Heart right ventricle (tissue), 16 donors: ENCODE measurements around the gene IPO9. TPM values are rescaled to one million over a fixed set of nuclear protein-coding genes. Genes with fewer than 3 reads are reported as not detected.
A peak's percentile ranks its signal among the peaks of the same experiment; 100 is the strongest.

Source experiments
- ATAC-seq, 8 donors: fragments of 200-7000 bp; cut with Tn5 transposase; one replicate each; pipeline ENCODE4 v1.9.1; 2020; ENCODE audit warnings: mild to moderate bottlenecking in 8 of 8, moderate library complexity in 8 of 8, moderate number of reproducible peaks in 1 of 8
- DNase-seq, 2 donors: peaks; one replicate each; pipeline ENCODE4 v3.0.0-alpha.2; 2020
- H3K27ac ChIP-seq, 10 donors: fragments of 200-600 bp; sonication (generic) in 2 of 10; one replicate each; pipeline versions ENCODE4 v1.5.0 to v1.8.0; 2020 to 2022; ENCODE audit warnings: mild to moderate bottlenecking in 3 of 10
- H3K27me3 ChIP-seq, 7 donors: fragments of 200-600 bp; one replicate each; pipeline ENCODE4 v1.8.0; 2021 to 2022; ENCODE audit warnings: mild to moderate bottlenecking in 2 of 7
- H3K36me3 ChIP-seq, 9 donors: fragments of 200-600 bp; sonication (generic) in 1 of 9; one replicate each; pipeline versions ENCODE4 v1.5.0 to v1.8.0; 2020 to 2022; ENCODE audit warnings: mild to moderate bottlenecking in 2 of 9
- H3K4me1 ChIP-seq, 9 donors: fragments of 200-600 bp; sonication (generic) in 1 of 9; one replicate each; pipeline versions ENCODE4 v1.5.0 to v1.8.0; 2020 to 2022; ENCODE audit warnings: mild to moderate bottlenecking in 4 of 9
- H3K4me3 ChIP-seq, 10 donors: fragments of 200-600 bp; sonication (generic) in 2 of 10; one replicate each; pipeline versions ENCODE4 v1.5.0 to v1.8.0; 2020 to 2022; ENCODE audit warnings: mild to moderate bottlenecking in 7 of 10, moderate library complexity in 2 of 10
- H3K9me3 ChIP-seq, 11 donors: fragments of 200-600 bp in 10 of 11; sonication (generic) in 2 of 11; one replicate each; pipeline versions ENCODE4 v1.5.0 to v1.8.0; 2013 to 2022; ENCODE audit warnings: mild to moderate bottlenecking in 2 of 11, control low read depth in 1 of 11, moderate library complexity in 1 of 11
- WGBS, 2 donors: extraction: QIAGEN DNeasy Blood & Tissue Kit; methylation state at CpG; one replicate each; pipeline ENCODE4 v1.1.7; 2013; ENCODE audit warnings: inconsistent platforms in 1 of 2; 5-methylcytosine and 5-hydroxymethylcytosine counted together
- intact Hi-C, 10 donors: fragments of 100-400 bp; cut with DNase I; formaldehyde crosslinking; loops; one replicate each; pipeline versions ENCODE4 v1.11.1 to v1.14.2; 2022
- polyA plus RNA-seq, 2 donors: library from polyadenylated mRNA; stranded (reverse); fragments of 200-250 nt; gene quantifications; one replicate each; pipeline ENCODE4 v1.2.3, GENCODE V29; 2013
- total RNA-seq, 10 donors: library from RNA; stranded (reverse); fragmentation: NEBNext Ultra II Directional in 3 of 10; extraction: Animal tissue kit (Norgen Biotek cat#: 25700) in 3 of 10; gene quantifications; one replicate each; pipeline versions ENCODE4 v1.2.1 to v1.2.4, GENCODE V29; 2021 to 2023
- TF ChIP-seq, protein P1 (sequence below), 9 donors: fragments of 200-600 bp; sonication (generic) in 2 of 9; IDR thresholded peaks; one replicate each; pipeline versions ENCODE4 v1.5.0 to v1.8.0; 2021 to 2022; ENCODE audit warnings: antibody characterized with exemption in 9 of 9, mild to moderate bottlenecking in 5 of 9, moderate library complexity in 1 of 9
- donor health status: Arrhythmogenic right ventricular cardiomyopathy.
- donor health status: ischemic (EF 13 %, LVEDD 7.1; RV severe dilation, severe dysfunction).
- donor health status: healthy with polysubstance abuse.
- donor health status: DM: no; HTN: yes; CAD: no.
- donor health status: DM: no; HTN: no; CAD: no.
- donor health status: ischemic (EF 25% LVEDD 6.9; RV normal size, moderate dysfunction).
- donor health status: ischemic (EF 25% LVEDD 5.7; RV mildly dilated, moderate dysfunction).
- donor health status: healthy.
- donor health status: DM: yes; HTN: yes; CAD: no.
- donor health status: Ischemic cardiomyopathy.
- donor health status: ischemic (EF 35%, LVEDD 5.7; RV mildly dilated, moderate dysfunction).
- donor health status: nonischemic (EF 11% LVEDD 7.7; RV severe dilation, severe dysfunction).
- donor health status: DM: yes; HTN: yes; CAD: no.
- donor health status: PGD.
- donor health status: ischemic (EF 29% LVEDD 5.4; RV normal size, mild dysfunction).
- donor health status: nonischemic (EF 23%, LVEDD 6.1; RV moderate dilation, normal function).

The IPO9 gene
- total and polyA plus RNA-seq, 12 donors = 12.0 to 31.4 (median 26.5) TPM

DNA sequence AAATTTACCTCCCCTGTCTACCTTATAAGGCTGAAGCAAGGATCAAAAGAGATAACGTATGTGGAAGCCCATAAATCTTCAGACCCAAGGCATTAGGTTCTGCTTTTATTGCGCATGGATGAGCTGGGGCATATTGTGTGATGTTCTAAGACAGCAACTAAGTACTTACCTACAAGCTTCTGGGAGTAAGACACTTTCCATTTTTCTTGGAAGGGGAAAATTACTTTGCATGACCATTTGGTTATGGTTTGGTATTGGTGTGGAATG lies 96.3 kb downstream of the IPO9 start:
- TF ChIP-seq, protein P1, sequence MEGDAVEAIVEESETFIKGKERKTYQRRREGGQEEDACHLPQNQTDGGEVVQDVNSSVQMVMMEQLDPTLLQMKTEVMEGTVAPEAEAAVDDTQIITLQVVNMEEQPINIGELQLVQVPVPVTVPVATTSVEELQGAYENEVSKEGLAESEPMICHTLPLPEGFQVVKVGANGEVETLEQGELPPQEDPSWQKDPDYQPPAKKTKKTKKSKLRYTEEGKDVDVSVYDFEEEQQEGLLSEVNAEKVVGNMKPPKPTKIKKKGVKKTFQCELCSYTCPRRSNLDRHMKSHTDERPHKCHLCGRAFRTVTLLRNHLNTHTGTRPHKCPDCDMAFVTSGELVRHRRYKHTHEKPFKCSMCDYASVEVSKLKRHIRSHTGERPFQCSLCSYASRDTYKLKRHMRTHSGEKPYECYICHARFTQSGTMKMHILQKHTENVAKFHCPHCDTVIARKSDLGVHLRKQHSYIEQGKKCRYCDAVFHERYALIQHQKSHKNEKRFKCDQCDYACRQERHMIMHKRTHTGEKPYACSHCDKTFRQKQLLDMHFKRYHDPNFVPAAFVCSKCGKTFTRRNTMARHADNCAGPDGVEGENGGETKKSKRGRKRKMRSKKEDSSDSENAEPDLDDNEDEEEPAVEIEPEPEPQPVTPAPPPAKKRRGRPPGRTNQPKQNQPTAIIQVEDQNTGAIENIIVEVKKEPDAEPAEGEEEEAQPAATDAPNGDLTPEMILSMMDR (IDR thresholded peaks at IDR 0.05) = no peak
- DNase-seq = no peak
- ATAC-seq = no peak
- intact Hi-C loops = no loop called here
- Histone ChIP-seq H3K27ac (no peak overlapping the region), H3K9me3 (peaks cover 0 to 10% (median 0%) of the 10 kb centered on the region in 11 donors), H3K36me3 (no peaks in the 10 kb centered on the region), H3K4me3 (no peak overlapping the region), H3K4me1 (peaks cover 0 to 12% (median 0%) of the 10 kb centered on the region in 9 donors), H3K27me3 (no peaks in the 10 kb centered on the region)
- 92 to 94% methylated on average over 2 of the region's 2 CpGs for WGBS, 2 donors

DNA sequence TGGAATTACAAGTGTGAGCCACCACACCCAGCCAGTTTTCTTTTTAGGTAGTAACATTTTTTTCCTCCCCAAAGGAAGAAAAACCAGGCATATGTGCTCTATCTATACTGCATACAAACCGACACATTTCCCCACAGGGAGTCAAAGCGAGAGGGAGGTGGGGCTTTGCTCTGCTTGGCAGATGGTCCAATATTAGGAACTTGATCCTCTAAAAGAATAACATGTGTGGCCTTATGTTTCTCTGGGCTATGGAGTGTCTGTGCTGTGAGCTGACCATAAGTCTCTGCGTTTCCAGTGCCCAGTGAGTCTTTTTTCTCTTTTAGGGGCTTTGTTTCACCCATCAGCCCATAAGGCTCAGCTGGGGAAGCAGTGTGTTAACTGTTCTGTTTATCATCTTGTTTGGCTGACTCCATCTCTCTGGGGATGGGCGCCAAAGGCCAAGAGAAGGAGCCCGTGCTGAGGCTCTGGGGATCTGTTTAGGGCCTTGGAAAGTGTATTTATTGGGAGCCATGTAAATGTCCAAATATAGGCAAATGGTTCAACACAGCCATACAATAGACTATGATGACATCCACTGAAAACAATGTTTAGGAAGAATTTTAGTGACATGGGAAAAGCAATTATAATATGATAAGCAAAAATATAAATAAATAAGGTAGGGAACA lies 97.2 kb downstream of the IPO9 start:
- WGBS, 2 donors = 61 to 74% methylated on average over 5 of the region's 5 CpGs

DNA sequence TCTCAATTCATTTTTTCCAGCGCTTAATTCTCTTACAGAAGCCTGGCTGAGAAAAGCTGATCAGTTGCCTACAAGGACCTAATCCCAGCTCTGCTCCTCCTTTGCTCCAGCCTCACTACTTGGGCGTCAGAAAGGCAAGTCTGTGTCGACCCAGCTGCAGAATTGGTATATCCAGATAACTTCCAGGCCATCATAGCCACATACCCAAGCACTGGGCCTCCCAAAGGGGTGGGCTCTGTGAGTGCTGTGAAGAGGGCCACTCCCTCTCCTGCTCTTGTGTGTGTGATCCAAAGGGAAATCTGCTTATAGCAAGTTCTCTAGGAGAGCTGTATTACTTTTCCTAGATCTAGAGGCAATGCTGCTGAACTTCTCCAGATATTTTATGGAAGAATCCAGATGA lies 99.3 kb downstream of the IPO9 start:
- H3K4me3 ChIP-seq = no peak overlapping the region
- no peak for ATAC-seq
- no peak for DNase-seq
- H3K27ac ChIP-seq = no peak overlapping the region
- TF ChIP-seq, protein P1 (IDR thresholded peaks at IDR 0.05) = no peak
- no peaks in the 10 kb centered on the region for H3K9me3 ChIP-seq
- no peaks in the 10 kb centered on the region for H3K27me3 ChIP-seq
- WGBS, 2 donors = 87 to 88% methylated on average over 3 of the region's 3 CpGs
- intact Hi-C loops = no loop called here
- H3K36me3 ChIP-seq = no peaks in the 10 kb centered on the region
- H3K4me1 ChIP-seq = peaks cover 0 to 12% (median 0%) of the 10 kb centered on the region in 9 donors

More for the DNA sequence above, 97.2 kb downstream of the IPO9 start:
- Histone ChIP-seq H3K27ac (peak overlapping the region in 1 of 10 donors; percentile 4), H3K27me3 (no peaks in the 10 kb centered on the region), H3K4me3 (no peak overlapping the region), H3K4me1 (peaks cover 0 to 12% (median 0%) of the 10 kb centered on the region in 9 donors), H3K9me3 (peaks cover 0 to 10% (median 0%) of the 10 kb centered on the region in 11 donors), H3K36me3 (no peaks in the 10 kb centered on the region)
- ATAC-seq (peak in 2 of 8 donors; percentile 30 to 42), DNase-seq (no peak)
- intact Hi-C loops = no loop called here
- TF ChIP-seq, protein P1 (IDR thresholded peaks at IDR 0.05) = no peak

DNA sequence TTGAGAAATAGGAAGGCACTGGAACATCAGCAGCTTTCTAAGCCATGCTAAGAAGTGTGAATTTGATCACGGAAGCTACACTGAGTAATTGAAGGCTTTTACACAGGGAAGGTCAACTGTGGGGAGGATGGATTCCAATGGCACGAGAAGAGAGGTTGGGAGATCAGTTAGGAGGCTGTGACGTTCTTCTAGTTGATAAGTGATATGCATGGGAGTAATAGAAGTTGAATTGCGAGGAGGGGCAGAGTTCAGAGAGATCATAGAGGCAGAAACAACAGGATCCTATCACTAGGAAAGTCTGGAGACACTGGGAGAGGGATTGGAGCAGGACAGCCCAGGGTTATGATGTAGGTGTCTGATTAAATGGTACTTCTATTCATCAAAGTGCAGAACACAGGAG lies 101.2 kb downstream of the IPO9 start:
- DNase-seq = no peak
- H3K4me1 ChIP-seq = peaks cover 0 to 11% (median 0%) of the 10 kb centered on the region in 9 donors
- ATAC-seq = no peak

More for the DNA sequence above, 101.2 kb downstream of the IPO9 start:
- H3K27ac ChIP-seq = no peak overlapping the region
- H3K9me3 ChIP-seq = no peaks in the 10 kb centered on the region
- no peaks in the 10 kb centered on the region for H3K27me3 ChIP-seq
- TF ChIP-seq, protein P1 (IDR thresholded peaks at IDR 0.05) = no peak
- H3K4me3 ChIP-seq = no peak overlapping the region
- WGBS, 2 donors = 68 to 79% methylated on average over 4 of the region's 4 CpGs
- intact Hi-C loops = no loop called here
- no peaks in the 10 kb centered on the region for H3K36me3 ChIP-seq
